ENCODE results near the gene EHD4.
A peak's percentile ranks its signal among the peaks of the same experiment; 100 is the strongest.

EHD4 gene

DNA sequence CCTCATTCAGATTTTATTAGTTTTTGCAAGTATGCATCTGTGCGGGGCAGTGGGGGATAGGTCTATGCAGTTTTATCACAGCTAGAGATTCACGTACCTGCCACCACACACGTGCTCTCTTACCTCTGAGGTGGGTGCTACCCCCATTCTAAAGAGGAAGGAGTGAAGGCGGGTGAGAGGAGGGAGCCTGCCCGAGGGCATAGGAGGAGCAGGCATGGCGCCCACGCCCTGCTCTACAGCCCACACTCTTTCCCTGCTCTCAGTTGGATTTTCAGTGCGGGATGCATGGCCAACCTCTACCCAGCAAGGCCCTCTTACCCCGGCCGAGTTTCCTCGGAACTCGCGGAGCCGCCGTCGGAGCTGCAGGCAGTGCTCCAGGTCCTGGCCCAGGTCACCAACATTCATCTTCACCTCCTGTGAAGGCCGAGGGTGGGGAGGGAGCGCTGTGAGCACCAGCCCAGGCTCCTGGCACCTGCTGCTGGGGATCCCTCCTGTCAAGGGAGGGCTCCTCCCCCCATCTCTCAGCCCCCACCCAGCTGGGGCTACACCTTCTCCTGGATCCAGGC is 106.8 kb downstream of the EHD4 start:
- H3K4me3 ChIP-seq (ENCODE audit: low read length), result no peak overlapping the region
- TF ChIP-seq, protein P1, sequence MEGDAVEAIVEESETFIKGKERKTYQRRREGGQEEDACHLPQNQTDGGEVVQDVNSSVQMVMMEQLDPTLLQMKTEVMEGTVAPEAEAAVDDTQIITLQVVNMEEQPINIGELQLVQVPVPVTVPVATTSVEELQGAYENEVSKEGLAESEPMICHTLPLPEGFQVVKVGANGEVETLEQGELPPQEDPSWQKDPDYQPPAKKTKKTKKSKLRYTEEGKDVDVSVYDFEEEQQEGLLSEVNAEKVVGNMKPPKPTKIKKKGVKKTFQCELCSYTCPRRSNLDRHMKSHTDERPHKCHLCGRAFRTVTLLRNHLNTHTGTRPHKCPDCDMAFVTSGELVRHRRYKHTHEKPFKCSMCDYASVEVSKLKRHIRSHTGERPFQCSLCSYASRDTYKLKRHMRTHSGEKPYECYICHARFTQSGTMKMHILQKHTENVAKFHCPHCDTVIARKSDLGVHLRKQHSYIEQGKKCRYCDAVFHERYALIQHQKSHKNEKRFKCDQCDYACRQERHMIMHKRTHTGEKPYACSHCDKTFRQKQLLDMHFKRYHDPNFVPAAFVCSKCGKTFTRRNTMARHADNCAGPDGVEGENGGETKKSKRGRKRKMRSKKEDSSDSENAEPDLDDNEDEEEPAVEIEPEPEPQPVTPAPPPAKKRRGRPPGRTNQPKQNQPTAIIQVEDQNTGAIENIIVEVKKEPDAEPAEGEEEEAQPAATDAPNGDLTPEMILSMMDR (conservative IDR thresholded peaks at IDR 0.05; ENCODE audit: low read depth, low read length), result no peak
- no peak for DNase-seq (ENCODE audit: low read depth)

DNA sequence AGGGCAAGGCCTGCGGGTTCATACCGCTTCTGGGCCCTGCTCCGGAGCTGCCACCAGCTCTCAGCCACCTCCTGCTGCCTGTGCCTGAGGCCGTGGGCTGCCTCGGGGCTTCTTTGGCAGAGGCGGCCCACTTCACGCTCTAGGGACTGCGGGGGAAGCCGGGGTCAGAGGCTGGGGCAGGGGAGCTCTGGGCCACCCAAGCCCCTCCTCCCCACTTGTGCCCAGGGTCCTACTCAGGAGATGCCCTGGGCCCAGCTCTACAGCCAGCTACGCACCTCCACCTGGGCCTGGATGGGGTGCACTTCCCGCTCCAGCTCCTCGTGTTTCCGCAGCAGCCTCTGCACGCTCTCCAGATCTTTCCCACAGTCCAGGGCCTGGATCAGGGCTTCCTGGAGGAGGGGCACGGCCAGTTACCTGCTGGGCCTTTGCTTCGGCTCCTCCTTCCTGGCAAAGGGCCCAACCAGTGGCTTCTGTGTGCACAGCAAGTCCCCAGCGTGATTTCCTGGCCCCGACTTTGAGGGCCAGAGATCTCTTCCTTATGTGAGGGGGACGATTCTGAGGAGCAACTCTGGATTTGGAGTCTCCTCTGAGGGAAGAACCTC is 109.7 kb downstream of the EHD4 start:
- DNase-seq (ENCODE audit: low read depth), result no peak
- H3K4me3 ChIP-seq (ENCODE audit: low read length), result no peak overlapping the region
- TF ChIP-seq, protein P1 (conservative IDR thresholded peaks at IDR 0.05; ENCODE audit: low read depth, low read length), result no peak

DNA sequence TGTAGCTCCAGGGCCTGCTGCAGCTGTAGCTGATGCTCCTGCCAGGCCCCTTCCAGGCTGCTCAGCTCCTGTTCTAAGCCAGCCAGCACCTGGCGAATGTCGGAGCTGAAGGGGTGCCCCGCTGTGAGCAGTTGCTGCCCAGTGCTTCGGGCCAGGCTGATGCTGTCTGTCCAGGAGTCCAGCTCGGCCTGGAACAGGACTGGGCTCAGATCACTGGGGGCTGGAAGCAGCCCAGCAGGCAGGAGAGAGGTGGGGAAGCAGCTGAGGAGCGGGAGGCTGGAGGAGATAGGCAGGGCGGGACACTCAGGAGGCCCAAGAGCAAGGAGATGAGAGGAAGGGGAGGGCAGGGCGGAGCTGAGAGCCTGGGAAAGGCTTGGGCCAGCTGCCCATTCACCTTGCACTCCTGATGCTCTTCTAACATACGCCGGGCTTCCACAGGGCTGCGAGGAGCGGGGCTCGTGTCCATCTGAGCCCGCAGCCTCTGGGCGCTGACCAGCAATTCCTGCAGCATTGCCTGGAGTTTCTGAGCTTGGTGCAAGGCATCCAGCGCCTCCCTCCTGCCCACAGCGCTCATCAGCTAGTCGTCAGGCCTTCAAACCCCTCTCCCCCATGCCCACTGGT is 110.5 kb downstream of the EHD4 start:
- no peak for DNase-seq (ENCODE audit: low read depth)

DNA sequence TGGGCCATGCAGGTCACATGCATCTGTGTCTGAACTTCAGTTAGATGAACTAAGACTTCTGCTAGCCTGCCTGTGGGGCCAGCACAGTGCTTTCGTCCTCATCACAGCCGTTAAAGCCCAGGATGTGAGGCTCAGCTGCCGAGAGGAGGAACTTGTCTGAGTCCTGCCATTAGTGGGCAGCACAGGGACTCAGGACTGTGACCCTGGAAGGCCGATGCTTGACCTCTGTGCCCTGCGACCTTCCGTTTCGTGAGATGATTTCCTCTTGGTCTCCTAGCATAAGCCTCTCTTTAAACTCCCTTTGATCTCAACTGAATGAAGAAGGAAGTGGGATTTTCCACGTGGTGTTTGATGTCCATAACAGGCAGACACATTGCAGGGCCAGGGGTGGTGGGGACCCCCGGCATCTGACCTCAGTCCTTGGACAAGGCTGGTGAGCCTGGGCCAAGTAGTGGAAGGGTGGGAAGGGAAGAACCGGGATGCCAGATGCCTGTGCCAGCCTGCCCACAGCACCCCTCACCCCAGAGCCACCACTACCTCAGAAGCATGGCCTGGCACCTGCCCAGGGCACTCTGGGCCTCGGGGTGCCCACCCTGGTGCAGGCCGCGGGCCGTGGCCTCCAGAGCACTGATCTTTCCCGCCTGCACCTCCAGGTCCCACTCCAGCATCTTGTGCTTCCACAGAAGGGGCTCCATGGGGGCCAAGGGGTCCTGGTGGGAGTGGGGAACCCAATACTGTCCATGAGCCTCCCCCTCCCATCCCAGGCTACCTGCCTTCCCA is 112.1 kb downstream of the EHD4 start:
- DNase-seq (ENCODE audit: low read depth), result no peak
- TF ChIP-seq, protein P1 (conservative IDR thresholded peaks at IDR 0.05; ENCODE audit: low read depth, low read length), result peak; percentile 24
- H3K4me3 ChIP-seq (ENCODE audit: low read length), result no peak overlapping the region

More for the DNA sequence above, 110.5 kb downstream of the EHD4 start:
- TF ChIP-seq, protein P1 (conservative IDR thresholded peaks at IDR 0.05; ENCODE audit: low read depth, low read length), result no peak
- H3K4me3 ChIP-seq (ENCODE audit: low read length), result no peak overlapping the region

DNA sequence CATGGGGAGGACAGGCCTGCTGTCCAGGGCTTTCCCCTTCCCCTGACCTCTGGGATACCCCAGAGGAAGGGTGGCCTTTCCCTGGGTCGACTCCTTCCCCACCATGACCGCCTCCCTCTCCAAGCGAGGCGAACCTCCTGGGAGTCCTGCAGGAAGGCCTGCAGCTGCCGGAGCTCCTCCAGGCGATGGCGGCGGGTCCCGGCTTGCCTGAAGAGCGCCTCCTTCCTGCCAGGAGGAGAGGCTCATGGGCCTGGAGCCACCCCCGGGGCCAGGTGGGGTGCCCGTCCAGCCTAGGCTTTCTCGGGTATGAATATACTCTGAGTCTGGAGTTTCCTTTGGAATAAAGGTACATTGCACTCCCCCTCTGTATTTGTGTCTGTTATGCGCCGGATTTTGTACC is 113.6 kb downstream of the EHD4 start:
- no peak overlapping the region for H3K4me3 ChIP-seq (ENCODE audit: low read length)
- no peak for DNase-seq (ENCODE audit: low read depth)
- TF ChIP-seq, protein P1 (conservative IDR thresholded peaks at IDR 0.05; ENCODE audit: low read depth, low read length), result no peak

DNA sequence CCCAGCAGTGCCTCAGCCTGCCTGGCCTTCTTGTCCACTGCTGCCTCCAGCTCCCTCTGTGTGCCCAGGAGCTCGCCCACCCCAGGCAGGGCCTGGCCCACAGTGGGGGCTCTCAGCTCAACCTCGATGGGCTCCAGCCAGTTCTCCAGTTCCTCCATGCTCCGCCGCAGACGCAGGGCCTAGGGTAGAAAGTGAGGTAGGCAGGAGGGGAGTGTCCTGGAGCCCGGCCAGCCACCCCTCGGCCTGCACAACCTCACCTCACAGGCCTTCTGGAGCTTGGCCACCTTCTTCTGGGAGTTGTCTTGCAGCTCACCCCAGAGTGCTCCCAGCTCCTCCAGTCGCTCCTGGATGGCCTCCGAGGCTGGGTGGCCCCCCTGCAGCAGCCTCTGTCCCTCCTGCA is 115.0 kb downstream of the EHD4 start:
- TF ChIP-seq, protein P1 (conservative IDR thresholded peaks at IDR 0.05; ENCODE audit: low read depth, low read length), result no peak
- H3K4me3 ChIP-seq (ENCODE audit: low read length), result no peak overlapping the region

More for the DNA sequence above, 115.0 kb downstream of the EHD4 start:
- no peak for DNase-seq (ENCODE audit: low read depth)
